ENCODE data around the gene CHRNA1.

Gene CHRNA1

GRCh38 chr2:174756743-174757142 lies 7.5 kb downstream of the CHRNA1 start:
- no peak for FAIRE-seq

GRCh38 chr2:174753038-174753633 lies 11.1 kb downstream of the CHRNA1 start:
- FAIRE-seq = no peak

- FAIRE-seq = no peak
Measured at GRCh38 chr2:174752403-174753037, 11.8 kb downstream of the CHRNA1 start.

GRCh38 chr2:174750923-174751441 lies 13.3 kb downstream of the CHRNA1 start:
- FAIRE-seq = no peak

- FAIRE-seq = no peak
Measured at GRCh38 chr2:174749793-174750192, 14.5 kb downstream of the CHRNA1 start.

- no peak for FAIRE-seq
Measured at GRCh38 chr2:174748948-174749347, 15.3 kb downstream of the CHRNA1 start.

GRCh38 chr2:174745142-174745541 lies 19.1 kb downstream of the CHRNA1 start:
- FAIRE-seq = no peak

GRCh38 chr2:174744111-174744510 lies 20.2 kb downstream of the CHRNA1 start:
- no peak for FAIRE-seq

- no peak for FAIRE-seq
Measured at GRCh38 chr2:174740721-174741120, 23.6 kb downstream of the CHRNA1 start.

GRCh38 chr2:174738841-174739240 lies 25.4 kb downstream of the CHRNA1 start:
- no peak for FAIRE-seq

GRCh38 chr2:174731546-174731945 lies 32.7 kb downstream of the CHRNA1 start:
- no peak for FAIRE-seq

GRCh38 chr2:174730698-174731018 lies 33.6 kb downstream of the CHRNA1 start:
- no peak for FAIRE-seq

- FAIRE-seq = no peak
Measured at GRCh38 chr2:174729797-174730697, 34.2 kb downstream of the CHRNA1 start.

- FAIRE-seq = no peak
Measured at GRCh38 chr2:174728096-174728495, 36.2 kb downstream of the CHRNA1 start.

GRCh38 chr2:174726212-174726611 lies 38.1 kb downstream of the CHRNA1 start:
- FAIRE-seq = no peak

GRCh38 chr2:174722942-174723592 lies 41.2 kb downstream of the CHRNA1 start:
- no peak for FAIRE-seq

GRCh38 chr2:174719016-174719415 lies 45.3 kb downstream of the CHRNA1 start:
- no peak for FAIRE-seq

GRCh38 chr2:174718591-174718990 lies 45.7 kb downstream of the CHRNA1 start:
- FAIRE-seq = no peak

- no peak for FAIRE-seq
Measured at GRCh38 chr2:174717916-174718315, 46.4 kb downstream of the CHRNA1 start.

- FAIRE-seq = no peak
Measured at GRCh38 chr2:174717273-174717672, 47.0 kb downstream of the CHRNA1 start.

- no peak for FAIRE-seq
Measured at GRCh38 chr2:174716785-174717184, 47.5 kb downstream of the CHRNA1 start.

GRCh38 chr2:174713686-174714085 lies 50.6 kb downstream of the CHRNA1 start:
- no peak for FAIRE-seq

- FAIRE-seq = no peak
Measured at GRCh38 chr2:174711206-174711605, 53.1 kb downstream of the CHRNA1 start.
